H1 (cell line): ENCODE results near the gene IDUA. TPM values are rescaled to one million over a fixed set of nuclear protein-coding genes. Genes with fewer than 3 reads are reported as not detected.

Experiments used
- EGR1 ChIP-seq: IDR thresholded peaks from 2 replicates; pipeline ENCODE4 v1.6.1; 2011; ENCODE audit warnings: low read depth, low read length, borderline replicate concordance
- FOSL1 ChIP-seq: IDR thresholded peaks from 2 replicates; pipeline ENCODE4 v1.6.1; 2011; ENCODE audit warnings: mild to moderate bottlenecking, low read depth, low read length, moderate library complexity; ENCODE audit not compliant: insufficient read depth
- GABPA ChIP-seq: IDR thresholded peaks from 2 replicates; pipeline ENCODE4 v1.6.1; 2011; ENCODE audit warnings: mild to moderate bottlenecking, low read length, moderate library complexity, borderline replicate concordance; ENCODE audit not compliant: insufficient read depth
- JUN ChIP-seq: IDR thresholded peaks from 2 replicates; pipeline ENCODE4 v1.6.1; 2011; ENCODE audit warnings: low read depth, mild to moderate bottlenecking, improper control_type of control experiment, low read length
- MAFK ChIP-seq: IDR thresholded peaks from 2 replicates; pipeline ENCODE4 v1.6.1; 2012; ENCODE audit warnings: low read depth, mild to moderate bottlenecking, improper control_type of control experiment, low read length
- POLR2A ChIP-seq, 2 experiments: IDR thresholded peaks; 1 replicate in 1 of 2; 2 replicates in 1 of 2; pipeline ENCODE4 v1.6.1; 2011; ENCODE audit warnings: low read depth in 2 of 2, low read length in 2 of 2, mild to moderate bottlenecking in 2 of 2; ENCODE audit errors: control extremely low read depth in 1 of 2
- SP1 ChIP-seq: IDR thresholded peaks from 2 replicates; pipeline ENCODE4 v1.6.1; 2011; ENCODE audit warnings: low read depth, low read length
- TCF12 ChIP-seq: IDR thresholded peaks from 2 replicates; pipeline ENCODE4 v1.6.1; 2011; ENCODE audit warnings: low read depth, mild to moderate bottlenecking, low read length
- ZNF274 ChIP-seq: IDR thresholded peaks from 2 replicates; pipeline ENCODE4 v1.7.0; 2012; ENCODE audit warnings: low read length, borderline replicate concordance; ENCODE audit errors: extremely low read depth
- polyA plus RNA-seq, 7 experiments: library from polyadenylated mRNA; depleted of rRNA in 3 of 7; stranded (reverse) in 5 of 7; unstranded in 2 of 7; fragments of >200 nt in 5 of 7; fragments of 200-250 nt in 2 of 7; gene quantifications; 1 replicate in 5 of 7; 2 replicates in 1 of 7; 4 replicates in 1 of 7; pipeline versions ENCODE4 v1.2.1 to v1.2.3, GENCODE V29; 2011 to 2013; ENCODE audit warnings: missing spikeins in 2 of 7, mixed read lengths in 2 of 7
- total RNA-seq: library from RNA; stranded (reverse); fragmentation: NEBNext Ultra II Directional; extraction: Animal tissue kit (Norgen Biotek cat#: 25700); gene quantifications from 2 replicates; pipeline ENCODE4 v1.2.1, GENCODE V29; 2021
- TF ChIP-seq, protein P1 (sequence below): fragments of 300-600 bp; sonication (generic); IDR thresholded peaks from 2 replicates; pipeline ENCODE4 v1.7.1; 2012; ENCODE audit warnings: low read length, moderate library complexity, mild to moderate bottlenecking, inconsistent platforms; ENCODE audit not compliant: insufficient replicate concordance
- TF ChIP-seq, protein P2 (sequence below): IDR thresholded peaks from 2 replicates; pipeline ENCODE4 v1.6.1; 2012; ENCODE audit warnings: inconsistent platforms

IDUA gene
- total and polyA plus RNA-seq, 2 of the 8 experiments (the other 6 are each of a cell fraction or from before 2014, with no cell fraction given): 2.8 to 4.8 TPM

DNA sequence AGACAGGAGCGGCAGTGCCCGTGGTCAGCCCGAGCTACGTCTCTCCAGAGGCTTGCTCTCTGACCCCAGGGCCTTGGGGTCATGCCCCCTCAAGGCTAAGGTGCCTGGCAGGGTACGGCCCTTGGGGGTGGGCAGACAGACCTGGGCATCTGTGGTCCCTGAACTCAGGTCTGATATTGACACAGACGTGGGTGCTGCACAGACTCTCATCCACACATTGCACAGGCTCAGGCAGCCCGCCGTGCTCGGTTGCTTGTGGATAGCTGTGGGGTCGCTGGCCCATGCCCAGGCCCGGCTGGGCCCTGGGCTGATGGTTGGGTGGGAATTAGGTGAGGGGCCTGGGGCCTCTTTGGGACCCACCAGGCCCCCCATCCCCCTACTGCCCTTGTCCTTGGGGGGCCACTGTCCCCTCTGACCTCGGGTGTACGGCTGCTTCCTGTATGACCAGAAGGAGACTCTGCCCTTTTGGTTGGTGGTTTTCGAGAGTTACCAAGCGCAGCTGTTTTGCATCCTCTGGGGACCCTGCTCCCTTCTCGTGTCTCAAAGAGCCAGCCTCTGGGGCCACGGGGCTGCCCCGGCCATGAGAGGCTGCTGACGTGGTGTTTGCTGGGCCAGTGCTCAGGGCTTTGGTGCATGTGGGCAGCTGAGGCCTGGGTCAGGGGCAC lies 34.7 kb downstream of the IDUA start (continued):
- TF ChIP-seq, protein P1, sequence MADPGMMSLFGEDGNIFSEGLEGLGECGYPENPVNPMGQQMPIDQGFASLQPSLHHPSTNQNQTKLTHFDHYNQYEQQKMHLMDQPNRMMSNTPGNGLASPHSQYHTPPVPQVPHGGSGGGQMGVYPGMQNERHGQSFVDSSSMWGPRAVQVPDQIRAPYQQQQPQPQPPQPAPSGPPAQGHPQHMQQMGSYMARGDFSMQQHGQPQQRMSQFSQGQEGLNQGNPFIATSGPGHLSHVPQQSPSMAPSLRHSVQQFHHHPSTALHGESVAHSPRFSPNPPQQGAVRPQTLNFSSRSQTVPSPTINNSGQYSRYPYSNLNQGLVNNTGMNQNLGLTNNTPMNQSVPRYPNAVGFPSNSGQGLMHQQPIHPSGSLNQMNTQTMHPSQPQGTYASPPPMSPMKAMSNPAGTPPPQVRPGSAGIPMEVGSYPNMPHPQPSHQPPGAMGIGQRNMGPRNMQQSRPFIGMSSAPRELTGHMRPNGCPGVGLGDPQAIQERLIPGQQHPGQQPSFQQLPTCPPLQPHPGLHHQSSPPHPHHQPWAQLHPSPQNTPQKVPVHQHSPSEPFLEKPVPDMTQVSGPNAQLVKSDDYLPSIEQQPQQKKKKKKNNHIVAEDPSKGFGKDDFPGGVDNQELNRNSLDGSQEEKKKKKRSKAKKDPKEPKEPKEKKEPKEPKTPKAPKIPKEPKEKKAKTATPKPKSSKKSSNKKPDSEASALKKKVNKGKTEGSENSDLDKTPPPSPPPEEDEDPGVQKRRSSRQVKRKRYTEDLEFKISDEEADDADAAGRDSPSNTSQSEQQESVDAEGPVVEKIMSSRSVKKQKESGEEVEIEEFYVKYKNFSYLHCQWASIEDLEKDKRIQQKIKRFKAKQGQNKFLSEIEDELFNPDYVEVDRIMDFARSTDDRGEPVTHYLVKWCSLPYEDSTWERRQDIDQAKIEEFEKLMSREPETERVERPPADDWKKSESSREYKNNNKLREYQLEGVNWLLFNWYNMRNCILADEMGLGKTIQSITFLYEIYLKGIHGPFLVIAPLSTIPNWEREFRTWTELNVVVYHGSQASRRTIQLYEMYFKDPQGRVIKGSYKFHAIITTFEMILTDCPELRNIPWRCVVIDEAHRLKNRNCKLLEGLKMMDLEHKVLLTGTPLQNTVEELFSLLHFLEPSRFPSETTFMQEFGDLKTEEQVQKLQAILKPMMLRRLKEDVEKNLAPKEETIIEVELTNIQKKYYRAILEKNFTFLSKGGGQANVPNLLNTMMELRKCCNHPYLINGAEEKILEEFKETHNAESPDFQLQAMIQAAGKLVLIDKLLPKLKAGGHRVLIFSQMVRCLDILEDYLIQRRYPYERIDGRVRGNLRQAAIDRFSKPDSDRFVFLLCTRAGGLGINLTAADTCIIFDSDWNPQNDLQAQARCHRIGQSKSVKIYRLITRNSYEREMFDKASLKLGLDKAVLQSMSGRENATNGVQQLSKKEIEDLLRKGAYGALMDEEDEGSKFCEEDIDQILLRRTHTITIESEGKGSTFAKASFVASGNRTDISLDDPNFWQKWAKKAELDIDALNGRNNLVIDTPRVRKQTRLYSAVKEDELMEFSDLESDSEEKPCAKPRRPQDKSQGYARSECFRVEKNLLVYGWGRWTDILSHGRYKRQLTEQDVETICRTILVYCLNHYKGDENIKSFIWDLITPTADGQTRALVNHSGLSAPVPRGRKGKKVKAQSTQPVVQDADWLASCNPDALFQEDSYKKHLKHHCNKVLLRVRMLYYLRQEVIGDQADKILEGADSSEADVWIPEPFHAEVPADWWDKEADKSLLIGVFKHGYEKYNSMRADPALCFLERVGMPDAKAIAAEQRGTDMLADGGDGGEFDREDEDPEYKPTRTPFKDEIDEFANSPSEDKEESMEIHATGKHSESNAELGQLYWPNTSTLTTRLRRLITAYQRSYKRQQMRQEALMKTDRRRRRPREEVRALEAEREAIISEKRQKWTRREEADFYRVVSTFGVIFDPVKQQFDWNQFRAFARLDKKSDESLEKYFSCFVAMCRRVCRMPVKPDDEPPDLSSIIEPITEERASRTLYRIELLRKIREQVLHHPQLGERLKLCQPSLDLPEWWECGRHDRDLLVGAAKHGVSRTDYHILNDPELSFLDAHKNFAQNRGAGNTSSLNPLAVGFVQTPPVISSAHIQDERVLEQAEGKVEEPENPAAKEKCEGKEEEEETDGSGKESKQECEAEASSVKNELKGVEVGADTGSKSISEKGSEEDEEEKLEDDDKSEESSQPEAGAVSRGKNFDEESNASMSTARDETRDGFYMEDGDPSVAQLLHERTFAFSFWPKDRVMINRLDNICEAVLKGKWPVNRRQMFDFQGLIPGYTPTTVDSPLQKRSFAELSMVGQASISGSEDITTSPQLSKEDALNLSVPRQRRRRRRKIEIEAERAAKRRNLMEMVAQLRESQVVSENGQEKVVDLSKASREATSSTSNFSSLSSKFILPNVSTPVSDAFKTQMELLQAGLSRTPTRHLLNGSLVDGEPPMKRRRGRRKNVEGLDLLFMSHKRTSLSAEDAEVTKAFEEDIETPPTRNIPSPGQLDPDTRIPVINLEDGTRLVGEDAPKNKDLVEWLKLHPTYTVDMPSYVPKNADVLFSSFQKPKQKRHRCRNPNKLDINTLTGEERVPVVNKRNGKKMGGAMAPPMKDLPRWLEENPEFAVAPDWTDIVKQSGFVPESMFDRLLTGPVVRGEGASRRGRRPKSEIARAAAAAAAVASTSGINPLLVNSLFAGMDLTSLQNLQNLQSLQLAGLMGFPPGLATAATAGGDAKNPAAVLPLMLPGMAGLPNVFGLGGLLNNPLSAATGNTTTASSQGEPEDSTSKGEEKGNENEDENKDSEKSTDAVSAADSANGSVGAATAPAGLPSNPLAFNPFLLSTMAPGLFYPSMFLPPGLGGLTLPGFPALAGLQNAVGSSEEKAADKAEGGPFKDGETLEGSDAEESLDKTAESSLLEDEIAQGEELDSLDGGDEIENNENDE: no peak
- TF ChIP-seq, protein P2, sequence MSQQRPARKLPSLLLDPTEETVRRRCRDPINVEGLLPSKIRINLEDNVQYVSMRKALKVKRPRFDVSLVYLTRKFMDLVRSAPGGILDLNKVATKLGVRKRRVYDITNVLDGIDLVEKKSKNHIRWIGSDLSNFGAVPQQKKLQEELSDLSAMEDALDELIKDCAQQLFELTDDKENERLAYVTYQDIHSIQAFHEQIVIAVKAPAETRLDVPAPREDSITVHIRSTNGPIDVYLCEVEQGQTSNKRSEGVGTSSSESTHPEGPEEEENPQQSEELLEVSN: no peak
- TF ChIP-seq ZNF274 (no peak), SP1 (no peak), FOSL1 (no peak), EGR1 (no peak), JUN (no peak), MAFK (no peak), POLR2A (IDR thresholded peaks at IDR 0.05; ENCODE audit: control extremely low read depth in 1 of 2, low read depth in 2 of 2, low read length in 2 of 2) (no peak), GABPA (no peak), TCF12 (no peak)
